ENCODE data around the gene TMEM185B. TPM values are rescaled to one million over a fixed set of nuclear protein-coding genes. Genes with fewer than 3 reads are reported as not detected.

TMEM185B gene
- total RNA-seq, 2 experiments from 2014 or later = 17.7 to 19.0 TPM

DNA sequence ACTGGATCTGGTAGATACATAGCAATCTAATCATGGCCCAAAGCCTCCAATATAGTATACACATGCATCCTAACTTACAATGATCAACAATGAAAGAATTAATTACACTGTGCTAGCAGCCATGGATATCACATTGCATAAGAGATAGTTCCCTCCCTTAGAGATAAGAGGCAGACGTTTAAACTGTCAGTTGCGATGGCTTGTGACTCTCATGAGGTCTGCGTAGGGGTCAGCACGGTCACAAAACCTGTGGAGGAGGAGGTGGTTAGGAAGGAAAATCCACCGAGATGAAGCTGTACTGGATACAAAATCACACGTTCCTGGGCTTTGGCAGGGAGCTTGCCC, 28.7 kb upstream of the TMEM185B start:
- peak overlapping the region; percentile 35 to 76 for H3K27ac ChIP-seq (ENCODE audit: low read depth in 1 of 2, low read length in 2 of 2)
- intact Hi-C loops (cut with DNase I, micrococcal nuclease) = loop anchor here (1.0 to 10.0 kb wide), 6 partner anchors 19 to 887 kb away; partner anchors contain the start of genes TMEM185B (in 2 of the 2), C2orf76 (in 1 of the 2) and DBI (in 1 of the 2)
- H3K36me3 ChIP-seq (ENCODE audit: insufficient read depth, low read length) = no peaks in the 10 kb centered on the region
- TF ChIP-seq, protein P1, sequence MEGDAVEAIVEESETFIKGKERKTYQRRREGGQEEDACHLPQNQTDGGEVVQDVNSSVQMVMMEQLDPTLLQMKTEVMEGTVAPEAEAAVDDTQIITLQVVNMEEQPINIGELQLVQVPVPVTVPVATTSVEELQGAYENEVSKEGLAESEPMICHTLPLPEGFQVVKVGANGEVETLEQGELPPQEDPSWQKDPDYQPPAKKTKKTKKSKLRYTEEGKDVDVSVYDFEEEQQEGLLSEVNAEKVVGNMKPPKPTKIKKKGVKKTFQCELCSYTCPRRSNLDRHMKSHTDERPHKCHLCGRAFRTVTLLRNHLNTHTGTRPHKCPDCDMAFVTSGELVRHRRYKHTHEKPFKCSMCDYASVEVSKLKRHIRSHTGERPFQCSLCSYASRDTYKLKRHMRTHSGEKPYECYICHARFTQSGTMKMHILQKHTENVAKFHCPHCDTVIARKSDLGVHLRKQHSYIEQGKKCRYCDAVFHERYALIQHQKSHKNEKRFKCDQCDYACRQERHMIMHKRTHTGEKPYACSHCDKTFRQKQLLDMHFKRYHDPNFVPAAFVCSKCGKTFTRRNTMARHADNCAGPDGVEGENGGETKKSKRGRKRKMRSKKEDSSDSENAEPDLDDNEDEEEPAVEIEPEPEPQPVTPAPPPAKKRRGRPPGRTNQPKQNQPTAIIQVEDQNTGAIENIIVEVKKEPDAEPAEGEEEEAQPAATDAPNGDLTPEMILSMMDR (IDR thresholded peaks at IDR 0.05) = no peak
- DNase-seq = no peak
- Mint-ChIP-seq H3K36me3 (ENCODE audit: low read depth) (peaks cover 18% of the 10 kb centered on the region), H3K9me3 (no peaks in the 10 kb centered on the region), H3K4me1 (ENCODE audit: low read depth) (peaks cover 45% of the 10 kb centered on the region), H3K27me3 (peaks cover 10% of the 10 kb centered on the region), H3K27ac (peak overlapping the region; percentile 87), H3K4me3 (peak overlapping the region; percentile 97)
- no peak for ATAC-seq (ENCODE audit: poor library complexity)
- no peaks in the 10 kb centered on the region for H3K9me3 ChIP-seq (ENCODE audit: control insufficient read depth in 1 of 2, insufficient read depth in 1 of 2, low read length in 2 of 2)
- CTCF ChIA-PET = interaction anchor here (1.3 to 1.7 kb wide), 3 partner anchors 61 to 77 kb away, joined by 3 to 10 read pairs (median 5); no protein-coding TSS in a partner anchor
- H3K4me1 ChIP-seq (ENCODE audit: insufficient read depth, low read length) = peaks cover 20% of the 10 kb centered on the region
- peak overlapping the region; percentile 83 for H3K4me3 ChIP-seq (ENCODE audit: low read length)
- POLR2A ChIA-PET = interaction anchor here (0.8 to 3.7 kb wide), 13 partner anchors 9 to 573 kb away, joined by 3 to 57 read pairs (median 5); partner anchors contain the start of genes PTPN4, TMEM177 and TMEM185B
- peaks cover 0 to 7% of the 10 kb centered on the region in 2 experiments for H3K27me3 ChIP-seq (ENCODE audit: control insufficient read depth in 1 of 2, insufficient read depth in 2 of 2, low read length in 2 of 2)

GRCh38 chr2:120251078-120251477, 27.9 kb upstream of the TMEM185B start:
- CTCF ChIA-PET = interaction anchor here (1.7 kb wide), 1 partner anchor 76 kb away, joined by 10 read pairs; no protein-coding TSS in a partner anchor
- H3K36me3 ChIP-seq (ENCODE audit: insufficient read depth, low read length) = no peaks in the 10 kb centered on the region
- intact Hi-C loops (cut with DNase I, micrococcal nuclease) = loop anchor here in 1 of 2 experiments (2.0 to 10.0 kb wide), 3 partner anchors 18 to 886 kb away; partner anchors contain the start of genes C2orf76 and DBI
- POLR2A ChIA-PET = interaction anchor here (1.4 to 3.7 kb wide), 3 partner anchors 11 to 75 kb away, joined by 4 to 57 read pairs (median 26); no protein-coding TSS in a partner anchor
- no peak for ATAC-seq (ENCODE audit: poor library complexity)
- no peaks in the 10 kb centered on the region for H3K9me3 ChIP-seq (ENCODE audit: control insufficient read depth in 1 of 2, insufficient read depth in 1 of 2, low read length in 2 of 2)
- TF ChIP-seq, protein P1 (IDR thresholded peaks at IDR 0.05) = no peak
- H3K27me3 ChIP-seq (ENCODE audit: control insufficient read depth in 1 of 2, insufficient read depth in 2 of 2, low read length in 2 of 2) = peaks cover 0 to 11% of the 10 kb centered on the region in 2 experiments
- peaks cover 20% of the 10 kb centered on the region for H3K4me1 ChIP-seq (ENCODE audit: insufficient read depth, low read length)
- Mint-ChIP-seq H3K4me3 (no peak overlapping the region), H3K27me3 (peaks cover 17% of the 10 kb centered on the region), H3K4me1 (ENCODE audit: low read depth) (peaks cover 38% of the 10 kb centered on the region), H3K9me3 (no peaks in the 10 kb centered on the region), H3K27ac (no peak overlapping the region), H3K36me3 (ENCODE audit: low read depth) (peaks cover 18% of the 10 kb centered on the region)
- no peak overlapping the region for H3K27ac ChIP-seq (ENCODE audit: low read depth in 1 of 2, low read length in 2 of 2)
- DNase-seq = no peak
- no peak overlapping the region for H3K4me3 ChIP-seq (ENCODE audit: low read length)

- Mint-ChIP-seq H3K36me3 (ENCODE audit: low read depth) (peaks cover 18% of the 10 kb centered on the region), H3K4me3 (no peak overlapping the region), H3K9me3 (no peaks in the 10 kb centered on the region), H3K27me3 (peaks cover 17% of the 10 kb centered on the region), H3K4me1 (ENCODE audit: low read depth) (peaks cover 35% of the 10 kb centered on the region), H3K27ac (no peak overlapping the region)
- CTCF ChIA-PET = no interaction called here
- TF ChIP-seq, protein P1 (IDR thresholded peaks at IDR 0.05) = no peak
- POLR2A ChIA-PET = interaction anchor here (2.5 to 3.7 kb wide), 2 partner anchors 18 to 74 kb away, joined by 26 to 57 read pairs; no protein-coding TSS in a partner anchor
- no peaks in the 10 kb centered on the region for H3K9me3 ChIP-seq (ENCODE audit: control insufficient read depth in 1 of 2, insufficient read depth in 1 of 2, low read length in 2 of 2)
- DNase-seq = no peak
- ATAC-seq (ENCODE audit: poor library complexity) = no peak
- H3K27ac ChIP-seq (ENCODE audit: low read depth in 1 of 2, low read length in 2 of 2) = no peak overlapping the region
- H3K4me3 ChIP-seq (ENCODE audit: low read length) = no peak overlapping the region
- no peaks in the 10 kb centered on the region for H3K36me3 ChIP-seq (ENCODE audit: insufficient read depth, low read length)
- peaks cover 20% of the 10 kb centered on the region for H3K4me1 ChIP-seq (ENCODE audit: insufficient read depth, low read length)
- intact Hi-C loops (cut with DNase I, micrococcal nuclease) = loop anchor here in 1 of 2 experiments (2.0 to 10.0 kb wide), 3 partner anchors 18 to 886 kb away; partner anchors contain the start of genes C2orf76 and DBI
- H3K27me3 ChIP-seq (ENCODE audit: control insufficient read depth in 1 of 2, insufficient read depth in 2 of 2, low read length in 2 of 2) = peaks cover 0 to 11% of the 10 kb centered on the region in 2 experiments
Measured at GRCh38 chr2:120250640-120251039, 27.4 kb upstream of the TMEM185B start.
